Brain microvascular endothelial cell (primary cell): ENCODE measurements around the gene DCTN4.

Experiments used
- DNase-seq: peaks from one replicate; pipeline ENCODE4 v3.0.0-alpha.2; 2020
- H3K27ac ChIP-seq: fragments of 250-450 bp; sonication (Bioruptor Pico); 2 replicates; pipeline ENCODE4 v1.5.1; 2020; ENCODE audit warnings: mild to moderate bottlenecking, moderate library complexity
- H3K27me3 ChIP-seq: fragments of 250-450 bp; sonication (Bioruptor Pico); replicated peaks from 2 replicates; pipeline ENCODE4 v1.5.1; 2020; ENCODE audit warnings: mild to moderate bottlenecking
- H3K36me3 ChIP-seq: fragments of 250-450 bp; sonication (Bioruptor Pico); replicated peaks from 2 replicates; pipeline ENCODE4 v1.5.1; 2020; ENCODE audit warnings: mild to moderate bottlenecking
- H3K4me3 ChIP-seq: 2 replicates; pipeline ENCODE4 v1.5.1; 2011; ENCODE audit warnings: low read depth, mild to moderate bottlenecking, control low read depth, low read length, moderate library complexity
- CTCF ChIP-seq: IDR thresholded peaks from 2 replicates; pipeline ENCODE4 v1.5.1; 2011; ENCODE audit warnings: low read depth, mild to moderate bottlenecking, moderate library complexity, low read length, control low read depth, inconsistent platforms; ENCODE audit errors: missing control alignments
- in situ Hi-C: cut with HindIII; loops from 2 replicates; pipeline ENCODE4 v1.10.0; 2017; ENCODE audit warnings: low sequenced_read_pairs, low pct_ligation_motif_present

Gene DCTN4

GRCh38 chr5:150764530-150764929, 5.7 kb upstream of the DCTN4 start:
- Histone ChIP-seq H3K4me3 (no peak overlapping the region), H3K36me3 (no peaks in the 10 kb centered on the region), H3K27ac (no peak overlapping the region), H3K27me3 (no peaks in the 10 kb centered on the region)
- no peak for TF ChIP-seq CTCF
- in situ Hi-C loops, result no loop called here
- DNase-seq, result no peak

DNA sequence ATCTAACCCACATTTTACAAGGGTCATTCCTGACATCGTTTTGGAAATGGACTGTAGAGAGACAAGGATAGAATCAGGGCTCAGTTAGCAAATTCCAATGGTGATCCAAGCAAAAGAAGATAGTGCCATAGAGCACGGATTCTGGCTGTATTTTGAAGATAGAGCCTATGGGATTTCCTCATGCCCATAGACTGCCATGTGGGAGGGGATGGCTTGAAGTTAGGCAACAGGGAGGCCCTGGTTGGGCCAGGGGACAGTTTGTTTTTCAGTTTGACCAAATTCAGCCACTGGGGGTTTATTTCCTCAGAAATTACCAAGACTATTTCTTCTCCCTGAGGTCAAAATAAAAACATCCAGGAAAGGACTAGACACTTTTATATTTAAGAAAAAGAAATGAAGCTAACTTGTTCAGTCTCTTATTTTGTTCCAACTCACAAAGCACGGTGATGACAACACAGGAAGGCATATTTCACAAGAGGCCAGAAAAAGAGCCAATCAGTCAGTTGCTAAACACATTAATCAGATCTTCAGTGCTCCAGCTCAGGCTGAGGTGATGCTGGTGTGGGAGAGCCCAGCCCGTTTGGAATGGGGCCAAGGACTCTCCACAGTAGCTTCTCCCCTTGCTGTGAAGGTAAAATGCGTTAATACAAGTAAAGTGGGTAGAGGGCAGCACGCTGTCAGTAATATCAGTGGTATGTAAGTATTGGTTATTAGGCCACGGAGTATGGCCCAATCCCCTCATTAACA, 4.4 kb upstream of the DCTN4 start:
- Histone ChIP-seq H3K4me3 (no peak overlapping the region), H3K27me3 (no peaks in the 10 kb centered on the region), H3K36me3 (no peaks in the 10 kb centered on the region), H3K27ac (no peak overlapping the region)
- no peak for TF ChIP-seq CTCF
- peak; percentile 74 for DNase-seq
- in situ Hi-C loops, result no loop called here

- Histone ChIP-seq H3K4me3 (no peak overlapping the region), H3K27me3 (no peaks in the 10 kb centered on the region), H3K27ac (no peak overlapping the region), H3K36me3 (no peaks in the 10 kb centered on the region)
- no peak for DNase-seq
- no peak for TF ChIP-seq CTCF
- in situ Hi-C loops, result no loop called here
These were observed 3.4 kb upstream of the DCTN4 start for GRCh38 chr5:150762211-150762610.

DNA sequence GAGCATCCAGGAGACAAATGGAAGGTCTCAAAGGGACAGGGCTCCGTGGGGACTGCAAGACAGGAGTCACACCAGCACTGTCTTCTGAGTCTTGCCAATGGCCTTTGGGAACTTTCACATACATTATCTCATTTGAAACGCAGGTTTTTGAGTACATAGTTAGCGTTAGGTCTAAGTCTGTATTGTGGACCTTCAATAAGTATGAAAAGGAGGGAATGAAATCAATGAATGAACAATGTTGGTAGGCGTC, 442 bp upstream of the DCTN4 start:
- no peak for TF ChIP-seq CTCF
- in situ Hi-C loops, result no loop called here
- H3K36me3 ChIP-seq, result peaks cover 3% of the 10 kb centered on the region
- H3K27me3 ChIP-seq, result no peaks in the 10 kb centered on the region
- DNase-seq, result no peak
- H3K27ac ChIP-seq, result peak overlapping the region; percentile 97
- H3K4me3 ChIP-seq, result peak overlapping the region; percentile 89

DNA sequence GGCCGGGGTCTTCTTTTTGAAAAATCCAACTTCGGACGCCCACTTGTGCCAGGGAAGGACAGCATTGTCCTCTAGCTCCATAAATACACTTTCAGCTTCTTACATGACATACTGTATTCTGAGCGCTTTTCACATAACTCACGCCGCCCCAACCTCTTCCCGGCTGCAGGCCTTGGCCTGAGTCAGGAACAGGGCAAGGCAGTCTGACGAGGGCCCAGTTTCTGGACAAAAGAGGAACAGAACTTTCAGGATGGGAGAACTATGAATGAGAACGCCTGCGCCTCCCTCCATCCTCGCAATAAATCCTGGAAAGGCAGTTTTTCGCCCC, 650 bp downstream of the DCTN4 start:
- Histone ChIP-seq H3K4me3 (peak overlapping the region; percentile 89), H3K36me3 (peaks cover 13% of the 10 kb centered on the region), H3K27me3 (no peaks in the 10 kb centered on the region), H3K27ac (peak overlapping the region; percentile 97)
- TF ChIP-seq CTCF, result no peak
- no peak for DNase-seq
- in situ Hi-C loops, result no loop called here

GRCh38 chr5:150757087-150757649, 1.6 kb downstream of the DCTN4 start:
- H3K27me3 ChIP-seq, result no peaks in the 10 kb centered on the region
- peaks cover 20% of the 10 kb centered on the region for H3K36me3 ChIP-seq
- no peak overlapping the region for H3K27ac ChIP-seq
- no peak for TF ChIP-seq CTCF
- no peak for DNase-seq
- peak overlapping the region; percentile 89 for H3K4me3 ChIP-seq
- in situ Hi-C loops, result no loop called here
